ENCODE data around the gene TMEM179. TPM values are rescaled to one million over a fixed set of nuclear protein-coding genes. Genes with fewer than 3 reads are reported as not detected.

Gene TMEM179
- total RNA-seq, 1 experiment from 2014 or later: 3.4 TPM

GRCh38 chr14:104614126-104614812 lies 9.7 kb upstream of the TMEM179 start:
- Histone ChIP-seq H3K4me3 (ENCODE audit: low read depth in 2 of 2, low read length in 2 of 2) (no peak overlapping the region), H3K27ac (ENCODE audit: low read length) (no peak overlapping the region), H3K4me1 (ENCODE audit: control insufficient read depth, insufficient read depth, low read length) (no peaks in the 10 kb centered on the region), H3K36me3 (ENCODE audit: control insufficient read depth, insufficient read depth, low read length) (no peaks in the 10 kb centered on the region), H3K27me3 (ENCODE audit: control insufficient read depth, insufficient read depth, low read length) (no peaks in the 10 kb centered on the region; the same call in 1 of the 2 replicates), H3K9me3 (ENCODE audit: control insufficient read depth, insufficient read depth, low read depth, low read length) (no peaks in the 10 kb centered on the region)
- ChIA-PET POLR2A (no interaction called here), CTCF (no interaction called here)
- ATAC-seq: no peak
- in situ Hi-C loops (cut with HindIII; ENCODE audit: low pct_unique_long_range_greater_than_20kb, low sequenced_read_pairs) (no loop called here), intact Hi-C loops (cut with micrococcal nuclease; ENCODE audit: unreplicated experiment) (no loop called here)
- no TSS peak for BruUV-seq (replicated peaks)
- no peak for DNase-seq (ENCODE audit: low read depth, low spot score)
- TF ChIP-seq TCF7L2 (IDR thresholded peaks at IDR 0.05; ENCODE audit: low read depth, low read length) (no peak), POLR2AphosphoS5 (IDR thresholded peaks at IDR 0.05; ENCODE audit: low read depth, low read length) (no peak), REST (IDR thresholded peaks at IDR 0.05; ENCODE audit: insufficient read depth in 1 of 2, low read depth in 2 of 2, low read length in 1 of 2) (no peak), CTCF (IDR thresholded peaks at IDR 0.05) (no peak), SIN3A (IDR thresholded peaks at IDR 0.05; ENCODE audit: borderline replicate concordance, insufficient read depth, low read depth, low read length) (no peak)

GRCh38 chr14:104611881-104612280 lies 7.3 kb upstream of the TMEM179 start:
- Histone ChIP-seq H3K4me1 (ENCODE audit: control insufficient read depth, insufficient read depth, low read length) (no peaks in the 10 kb centered on the region), H3K36me3 (ENCODE audit: control insufficient read depth, insufficient read depth, low read length) (no peaks in the 10 kb centered on the region), H3K9me3 (ENCODE audit: control insufficient read depth, insufficient read depth, low read depth, low read length) (no peaks in the 10 kb centered on the region), H3K4me3 (ENCODE audit: low read depth in 2 of 2, low read length in 2 of 2) (no peak overlapping the region), H3K27ac (ENCODE audit: low read length) (no peak overlapping the region), H3K27me3 (ENCODE audit: control insufficient read depth, insufficient read depth, low read length) (peaks cover 5% of the 10 kb centered on the region; the same call in 1 of the 2 replicates)
- ATAC-seq (no peak), DNase-seq (ENCODE audit: low read depth, low spot score) (no peak)
- ChIA-PET CTCF (no interaction called here), POLR2A (no interaction called here)
- in situ Hi-C loops (cut with HindIII; ENCODE audit: low pct_unique_long_range_greater_than_20kb, low sequenced_read_pairs) (no loop called here), intact Hi-C loops (cut with micrococcal nuclease; ENCODE audit: unreplicated experiment) (no loop called here)
- no TSS peak for BruUV-seq (replicated peaks)
- TF ChIP-seq POLR2AphosphoS5 (IDR thresholded peaks at IDR 0.05; ENCODE audit: low read depth, low read length): no peak
- TF ChIP-seq SIN3A (IDR thresholded peaks at IDR 0.05; ENCODE audit: borderline replicate concordance, insufficient read depth, low read depth, low read length): no peak
- no peak for TF ChIP-seq TCF7L2 (IDR thresholded peaks at IDR 0.05; ENCODE audit: low read depth, low read length)
- TF ChIP-seq CTCF (IDR thresholded peaks at IDR 0.05): no peak
- no peak for TF ChIP-seq REST (IDR thresholded peaks at IDR 0.05; ENCODE audit: insufficient read depth in 1 of 2, low read depth in 2 of 2, low read length in 1 of 2)
